HG03175 (cell line): ENCODE data around the gene RNU6-1.

ENCODE experiments used
- ATAC-seq: cut with Tn5 transposase; IDR thresholded peaks from one replicate; pipeline ENCODE4 v1.9.1; 2021; ENCODE audit warnings: mild to moderate bottlenecking, moderate library complexity; ENCODE audit not compliant: unreplicated experiment

Gene RNU6-1

GRCh38 chr15:67859331-67859946, 19.6 kb upstream of the RNU6-1 start:
- ATAC-seq, result no peak

- ATAC-seq, result no peak
Measured at GRCh38 chr15:67857220-67857619, 17.4 kb upstream of the RNU6-1 start.

GRCh38 chr15:67855842-67856241, 16.0 kb upstream of the RNU6-1 start:
- no peak for ATAC-seq

GRCh38 chr15:67854358-67854757, 14.5 kb upstream of the RNU6-1 start:
- no peak for ATAC-seq

GRCh38 chr15:67853454-67853853, 13.6 kb upstream of the RNU6-1 start:
- ATAC-seq, result no peak

- ATAC-seq, result no peak
Measured at GRCh38 chr15:67852418-67852817, 12.6 kb upstream of the RNU6-1 start.

- no peak for ATAC-seq
Measured at GRCh38 chr15:67850994-67851571, 11.2 kb upstream of the RNU6-1 start.

GRCh38 chr15:67850336-67850735, 10.5 kb upstream of the RNU6-1 start:
- ATAC-seq, result no peak

- ATAC-seq, result no peak
Measured at GRCh38 chr15:67849538-67849937, 9.7 kb upstream of the RNU6-1 start.

GRCh38 chr15:67845974-67846373, 6.1 kb upstream of the RNU6-1 start:
- no peak for ATAC-seq

- no peak for ATAC-seq
Measured at GRCh38 chr15:67843571-67844387, 3.9 kb upstream of the RNU6-1 start.

- no peak for ATAC-seq
Measured at GRCh38 chr15:67843092-67843501, 3.3 kb upstream of the RNU6-1 start.

- no peak for ATAC-seq
Measured at GRCh38 chr15:67841513-67841762, 1.6 kb upstream of the RNU6-1 start.

GRCh38 chr15:67840749-67841512, 1.1 kb upstream of the RNU6-1 start:
- no peak for ATAC-seq

GRCh38 chr15:67839499-67839928, 331 bp downstream of the RNU6-1 start:
- no peak for ATAC-seq

- no peak for ATAC-seq
Measured at GRCh38 chr15:67838789-67839332, 984 bp downstream of the RNU6-1 start.

GRCh38 chr15:67836955-67837354, 2.9 kb downstream of the RNU6-1 start:
- ATAC-seq, result no peak

GRCh38 chr15:67836477-67836876, 3.4 kb downstream of the RNU6-1 start:
- no peak for ATAC-seq

- ATAC-seq, result no peak
Measured at GRCh38 chr15:67836134-67836455, 3.8 kb downstream of the RNU6-1 start.

- no peak for ATAC-seq
Measured at GRCh38 chr15:67835297-67836133, 4.3 kb downstream of the RNU6-1 start.
